Activated CD4-positive, alpha-beta T cell treated with anti-CD3 and anti-CD28 coated beads, Interleukin-2, amount 50 U/mL, for 48 hours (primary cell): ENCODE measurements around the gene JOSD1.

Source experiments
- DNase-seq, 2 experiments: peaks; one replicate each; pipeline ENCODE4 v3.0.0-alpha.2; 2020

The JOSD1 gene

GRCh38 chr22:38700789-38701628 lies at the start of gene JOSD1:
Gene JOSD1 (minus strand): TSS chr22:38700943. CDS start chr22:38699987, 956 bp downstream.
- DNase-seq = peak; percentile 98

DNA sequence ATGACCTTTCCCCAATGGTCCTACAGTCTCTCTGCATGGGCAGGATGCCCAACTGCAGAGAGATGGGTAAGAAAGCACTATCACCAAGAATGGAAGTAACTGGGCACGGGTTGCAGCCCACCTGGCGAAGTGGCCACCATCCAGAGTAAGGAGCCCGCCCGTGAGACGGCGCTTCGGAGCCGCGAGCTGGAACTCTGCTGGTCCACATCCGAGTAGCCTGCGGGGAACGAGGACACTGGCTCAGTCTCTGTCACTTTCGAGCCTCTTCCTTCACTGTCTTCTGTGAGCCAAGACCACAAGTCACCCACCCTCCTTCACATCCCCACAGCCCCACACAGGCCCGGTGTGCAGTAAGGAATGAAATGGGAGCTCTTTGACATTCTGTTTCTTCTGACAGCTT lies 49.4 kb upstream of the JOSD1 start:
- no peak for DNase-seq

DNA sequence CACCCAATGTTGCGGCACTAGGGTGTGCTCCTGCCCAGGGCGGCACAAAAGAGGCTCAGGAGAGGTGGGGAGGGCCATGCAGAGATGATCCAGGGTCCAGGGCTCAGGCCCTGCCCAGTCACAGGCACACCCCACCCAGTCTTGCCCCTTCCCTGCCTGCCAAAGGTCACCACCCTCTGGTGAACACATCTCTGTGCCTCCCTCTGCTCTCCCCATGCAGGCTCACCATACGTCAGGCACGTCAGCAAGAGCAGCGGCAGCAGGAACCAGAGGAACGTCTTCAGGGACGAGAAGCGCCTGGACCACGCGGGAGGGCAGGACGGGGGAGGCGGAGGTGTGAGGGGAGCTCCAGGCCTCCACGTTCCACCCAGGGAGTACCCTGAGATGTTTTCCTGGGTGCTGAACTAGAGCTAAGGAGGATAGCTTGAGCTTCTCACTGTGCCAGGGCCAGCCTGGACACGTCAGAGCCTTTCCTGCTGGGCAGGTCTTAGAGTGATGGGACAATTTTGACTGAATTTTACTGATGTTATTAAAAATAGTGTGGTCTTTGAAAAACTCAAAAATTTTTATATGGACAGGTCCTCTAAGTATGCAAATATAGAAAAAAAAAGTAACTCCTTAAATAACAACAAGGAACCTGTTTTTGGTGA lies 47.9 kb upstream of the JOSD1 start:
- no peak for DNase-seq

DNA sequence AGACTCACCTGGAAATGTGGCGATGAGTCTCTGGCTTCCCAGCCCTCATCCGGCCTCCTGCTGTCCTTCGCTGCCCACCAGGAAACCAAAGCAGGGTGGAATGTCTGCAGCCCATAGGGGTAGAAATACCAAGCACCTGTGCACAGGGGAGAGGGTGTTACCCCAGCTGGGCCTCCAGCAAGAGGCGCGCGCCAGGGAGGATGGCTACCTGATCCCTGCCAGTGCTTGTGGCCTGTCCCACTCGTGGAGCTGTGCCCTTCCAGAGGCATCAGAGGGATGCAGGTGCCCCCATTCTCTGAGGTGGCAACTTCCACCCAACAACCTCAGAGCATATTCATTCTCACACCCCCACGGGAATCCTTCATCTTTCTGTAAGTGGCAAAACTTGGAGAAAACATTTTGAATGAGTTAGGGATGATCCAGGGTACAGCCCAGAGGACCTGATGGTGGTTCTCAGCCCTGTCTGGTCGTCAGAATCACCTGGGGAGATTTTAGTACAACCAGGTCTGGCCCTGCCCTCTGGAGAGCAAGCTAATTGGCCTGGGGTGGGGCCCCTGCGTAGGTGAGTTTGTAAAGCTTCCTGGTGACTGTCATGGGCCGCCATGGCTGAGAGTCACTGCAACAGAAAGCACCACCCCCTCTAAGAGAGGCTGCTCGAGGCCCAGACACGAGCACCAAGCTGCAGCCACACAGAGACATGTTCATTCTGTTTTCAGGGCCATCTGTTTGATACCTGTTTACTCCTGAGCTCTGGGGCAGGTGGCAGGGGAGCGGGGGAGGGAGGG lies 45.1 kb upstream of the JOSD1 start:
- DNase-seq = no peak

DNA sequence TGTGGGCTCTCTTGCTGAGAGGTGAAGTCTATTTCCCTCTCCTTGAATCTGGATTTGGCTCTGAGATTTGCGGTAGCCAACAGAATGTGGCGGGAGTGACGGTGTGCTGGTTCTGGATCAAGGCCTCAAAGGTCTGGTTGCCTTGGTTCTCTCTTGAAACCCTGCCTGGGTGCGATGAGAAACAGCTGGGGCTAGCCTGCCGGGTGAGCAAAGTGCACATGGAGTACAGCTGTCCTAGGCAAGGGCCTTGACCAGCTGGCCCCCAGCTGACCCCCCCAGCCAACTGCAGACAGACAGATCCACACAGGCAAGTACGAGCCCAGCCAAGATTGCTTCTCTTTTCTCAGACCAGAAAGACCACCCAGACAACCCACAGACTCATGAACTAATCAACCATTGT lies 44.2 kb upstream of the JOSD1 start:
- DNase-seq = no peak

- DNase-seq = no peak
Observed at GRCh38 chr22:38742176-38742942, 41.6 kb upstream of the JOSD1 start.

DNA sequence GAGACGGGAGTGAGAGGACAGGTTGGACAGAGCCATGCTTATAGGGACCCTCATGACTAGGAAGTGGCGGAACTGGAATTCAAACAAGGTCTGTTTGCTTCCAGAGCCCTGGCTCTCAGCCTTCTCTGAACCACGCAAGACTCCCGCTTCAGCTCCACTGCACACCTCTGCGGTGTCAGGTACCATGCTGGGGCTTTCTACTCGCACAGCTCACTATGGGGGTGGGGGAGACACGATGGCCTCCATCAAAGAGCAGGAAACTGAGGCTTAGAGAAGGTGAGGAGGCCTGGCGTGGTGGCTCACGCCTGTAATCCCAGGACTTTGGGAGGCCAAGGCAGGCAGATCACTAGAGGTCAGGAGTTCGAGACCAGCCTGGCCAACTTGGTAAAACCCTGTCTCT lies 40.8 kb upstream of the JOSD1 start:
- DNase-seq = no peak

GRCh38 chr22:38741166-38741565 lies 40.4 kb upstream of the JOSD1 start:
- no peak for DNase-seq

- no peak for DNase-seq
Observed at GRCh38 chr22:38740754-38741153, 40.0 kb upstream of the JOSD1 start.

- no peak for DNase-seq
Observed at GRCh38 chr22:38740116-38740723, 39.5 kb upstream of the JOSD1 start.

GRCh38 chr22:38739300-38740055 lies 38.7 kb upstream of the JOSD1 start:
- no peak for DNase-seq

DNA sequence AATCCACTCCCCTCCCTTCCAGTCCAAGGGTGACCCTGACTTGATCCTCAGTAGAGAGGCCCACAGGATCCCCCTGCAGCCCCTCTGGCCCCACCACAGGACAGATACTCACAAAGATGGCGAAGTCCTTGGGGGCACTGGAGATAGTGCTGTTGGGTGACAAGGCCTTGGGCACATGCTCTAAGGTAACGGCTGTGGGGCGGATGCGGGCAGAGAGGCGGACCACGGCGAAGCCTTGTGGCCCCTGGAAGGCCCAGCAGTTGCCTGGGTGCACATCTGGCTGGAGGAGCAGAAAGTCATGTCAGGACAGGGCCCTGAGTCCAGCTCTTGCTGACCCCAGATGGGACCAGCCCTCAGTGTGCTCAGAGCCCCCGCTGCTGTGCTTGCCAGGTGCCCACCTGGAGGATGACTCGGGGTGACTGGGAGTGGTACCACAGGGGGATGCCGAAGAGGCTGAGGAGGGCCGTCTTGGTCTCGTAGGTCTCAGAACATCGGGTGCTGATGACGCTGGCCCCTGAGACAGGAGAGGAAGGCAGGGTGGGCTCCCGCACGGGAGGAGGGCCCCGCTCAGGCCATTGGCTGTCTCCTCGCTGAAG lies 37.8 kb upstream of the JOSD1 start:
- DNase-seq = no peak

DNA sequence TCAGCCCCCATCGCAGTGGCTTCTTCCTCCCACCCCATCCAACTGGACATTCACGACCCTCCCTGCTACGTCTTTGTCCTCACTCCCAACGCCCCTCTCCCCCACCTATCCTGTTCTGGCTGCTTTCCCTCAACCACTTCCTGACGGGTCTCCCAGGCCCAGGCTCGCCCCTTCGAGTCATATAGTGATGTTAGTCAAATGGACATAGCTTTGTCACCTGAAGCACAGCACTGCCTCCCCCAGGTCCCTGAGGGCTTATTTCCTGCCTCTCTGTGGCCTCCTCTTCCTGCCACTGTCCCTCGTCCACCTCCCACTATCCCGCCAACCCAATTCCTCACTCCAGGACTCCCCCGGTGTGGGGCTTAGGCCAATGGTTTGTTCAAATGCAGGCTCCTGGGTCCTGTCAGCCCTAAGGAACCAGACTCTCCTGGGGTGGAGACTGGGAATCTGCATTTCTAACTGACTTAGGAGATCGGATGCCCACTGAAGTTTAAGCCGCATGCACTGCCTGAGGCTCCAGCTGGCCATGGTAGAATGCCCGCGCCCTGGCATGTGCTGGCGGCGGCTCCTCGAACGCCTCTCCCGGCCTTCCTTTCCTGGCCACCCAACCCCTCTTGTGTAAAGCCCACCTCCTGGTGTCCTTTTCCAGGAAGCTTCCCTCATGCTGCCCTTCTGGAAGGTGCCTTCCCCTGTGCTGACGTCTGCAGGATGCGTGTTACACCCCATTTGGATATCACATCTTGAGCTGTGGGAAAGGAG lies 36.7 kb upstream of the JOSD1 start:
- no peak for DNase-seq

DNA sequence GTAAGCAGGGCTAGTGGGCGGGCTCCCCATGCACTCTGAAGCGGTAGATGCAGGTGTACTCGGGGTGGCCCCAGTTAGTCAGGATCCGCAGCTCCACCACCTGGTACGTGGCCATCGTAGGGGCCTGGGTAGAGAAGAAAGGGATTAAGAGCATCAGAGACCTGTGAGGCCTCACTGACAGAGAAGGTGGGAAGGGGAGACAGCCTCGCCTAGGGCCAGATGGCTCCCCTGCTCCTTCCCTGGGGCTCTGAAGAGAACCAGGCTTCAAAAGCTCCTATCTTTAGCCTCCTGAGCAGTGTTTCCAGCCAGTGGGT lies 35.5 kb upstream of the JOSD1 start:
- DNase-seq = no peak

DNA sequence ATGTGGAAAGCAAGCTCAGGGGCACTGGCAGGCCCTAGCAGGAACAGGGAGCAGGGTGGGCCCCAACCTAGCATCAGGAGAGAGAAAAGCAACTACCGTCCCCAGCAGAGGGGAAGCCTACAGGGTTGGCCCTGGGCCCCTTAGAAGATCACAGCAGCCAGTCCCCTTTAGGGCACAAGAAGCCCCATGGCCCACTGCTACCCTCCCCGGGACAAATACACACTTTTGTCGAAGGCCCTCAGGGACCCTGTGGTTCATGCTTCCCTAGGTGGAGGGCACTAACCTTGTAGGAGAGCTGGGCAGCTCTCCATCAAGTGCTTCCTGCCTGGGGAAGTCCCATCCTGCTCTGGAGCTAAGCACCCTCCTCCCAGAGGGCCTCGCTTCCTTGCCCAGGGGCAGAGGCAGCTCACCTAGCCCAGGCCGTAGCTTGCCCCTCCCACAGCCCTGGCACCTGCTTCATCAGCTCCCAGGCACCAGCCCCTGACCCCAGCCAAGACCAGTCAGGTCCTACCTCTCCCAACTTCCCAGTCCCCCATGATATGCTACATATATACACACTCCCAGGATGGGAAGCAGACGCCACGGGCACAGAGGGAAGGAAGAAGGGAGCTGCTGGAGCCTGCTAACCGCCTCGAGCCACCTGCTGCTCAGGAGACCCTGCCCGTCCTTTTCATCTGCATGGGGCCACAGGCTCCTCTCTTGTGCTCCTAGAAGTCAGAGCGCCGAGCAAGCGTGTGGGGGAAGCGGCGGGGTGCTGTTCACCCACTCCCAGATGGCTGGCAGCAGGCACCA lies 34.9 kb upstream of the JOSD1 start:
- no peak for DNase-seq

- no peak for DNase-seq
Observed at GRCh38 chr22:38735126-38735464, 34.4 kb upstream of the JOSD1 start.

DNA sequence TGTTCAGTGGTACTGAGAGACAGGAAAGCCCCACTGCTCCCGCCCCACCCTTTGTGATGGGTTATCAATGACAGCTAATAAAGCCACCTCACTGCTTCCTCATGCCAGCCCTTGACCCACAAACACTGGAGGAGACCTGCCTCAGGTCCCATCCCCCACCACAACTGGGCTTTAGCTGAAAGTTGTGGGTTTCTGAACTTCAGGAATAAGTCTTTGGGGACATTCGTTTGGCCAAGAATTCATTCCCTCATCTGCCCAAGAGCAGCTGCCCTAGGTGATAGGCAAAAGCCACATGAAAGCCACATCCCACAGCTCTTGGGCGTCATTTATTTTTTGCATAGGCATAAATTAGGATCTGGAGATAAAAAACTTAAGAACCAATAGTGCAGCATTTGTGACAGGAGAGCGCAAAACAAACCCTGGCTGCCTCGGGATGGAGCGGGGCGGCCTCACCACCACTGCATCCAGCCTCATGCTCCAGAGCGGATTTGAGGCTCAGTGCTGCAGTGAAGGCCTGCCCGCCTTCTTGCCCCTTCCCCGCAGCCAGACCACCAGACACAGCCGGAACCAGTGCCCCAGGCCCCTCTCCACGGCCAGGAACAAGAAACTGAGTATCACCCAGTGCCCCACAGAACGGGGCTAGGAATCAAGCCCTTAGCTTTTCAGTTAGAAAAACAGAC lies 33.8 kb upstream of the JOSD1 start:
- DNase-seq = no peak

GRCh38 chr22:38733724-38734381 lies 33.1 kb upstream of the JOSD1 start:
- DNase-seq = no peak

DNA sequence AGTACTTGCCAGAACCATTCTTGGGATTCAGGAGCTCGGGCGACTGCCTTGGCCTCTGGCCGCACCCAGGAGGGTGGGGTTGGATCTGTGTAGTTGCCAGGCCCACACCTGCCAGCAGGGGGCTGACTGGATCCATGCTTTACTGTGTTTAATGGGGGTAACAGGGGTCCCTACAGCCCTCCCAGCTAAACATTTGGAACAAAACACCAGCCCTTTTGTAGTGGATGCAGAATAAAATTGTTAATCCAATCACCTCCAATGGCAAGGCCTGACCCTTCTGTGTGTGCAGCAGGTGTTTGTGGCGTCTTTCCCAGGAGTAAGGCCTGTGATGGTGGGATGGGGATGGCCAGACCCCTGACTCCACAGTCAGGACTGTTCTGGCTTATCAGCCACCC lies 32.6 kb upstream of the JOSD1 start:
- peak; percentile 56 to 61 for DNase-seq
